HepG2 (cell line): ENCODE measurements around the gene DPEP1. TPM values are rescaled to one million over a fixed set of nuclear protein-coding genes. Genes with fewer than 3 reads are reported as not detected.

ENCODE experiments used
- ATF4 ChIP-seq, 2 experiments: fragments of 450-650 bp in 1 of 2; sonication (generic) in 1 of 2; formaldehyde crosslinking; IDR thresholded peaks; 2 replicates each; pipeline versions ENCODE4 v1.5.0 to v1.8.0; 2020 to 2022; ENCODE audit warnings: mild to moderate bottlenecking in 1 of 2, missing genetic modification reagents in 1 of 2
- DDIT3 ChIP-seq: sonication (generic); formaldehyde crosslinking; IDR thresholded peaks from 2 replicates; pipeline ENCODE4 v1.4.0; 2020; ENCODE audit warnings: mild to moderate bottlenecking, missing genetic modification reagents
- E2F2 ChIP-seq: sonication (generic); formaldehyde crosslinking; IDR thresholded peaks from 2 replicates; pipeline ENCODE4 v1.4.0; 2020; ENCODE audit warnings: missing genetic modification reagents, borderline replicate concordance
- HMGXB3 ChIP-seq: sonication (generic); formaldehyde crosslinking; IDR thresholded peaks from 2 replicates; pipeline ENCODE4 v1.4.0; 2020; ENCODE audit warnings: missing genetic modification reagents, borderline replicate concordance
- HMGXB4 ChIP-seq, 2 experiments: sonication (generic) in 1 of 2; formaldehyde crosslinking in 1 of 2; IDR thresholded peaks; 2 replicates each; pipeline versions ENCODE4 v1.4.0 to v1.6.1; 2018 to 2020; ENCODE audit warnings: missing genetic modification reagents in 2 of 2, borderline replicate concordance in 1 of 2, low read depth in 1 of 2, mild to moderate bottlenecking in 1 of 2, missing biosample characterization in 1 of 2
- HOXD1 ChIP-seq: sonication (generic); formaldehyde crosslinking; IDR thresholded peaks from 2 replicates; pipeline ENCODE4 v1.5.0; 2020; ENCODE audit warnings: missing genetic modification reagents
- IRX3 ChIP-seq: sonication (generic); formaldehyde crosslinking; IDR thresholded peaks from 2 replicates; pipeline ENCODE4 v1.8.1; 2023; ENCODE audit warnings: mild to moderate bottlenecking, low read depth, missing genetic modification reagents, borderline replicate concordance
- JUND ChIP-seq: sonication (generic); formaldehyde crosslinking; IDR thresholded peaks from 2 replicates; pipeline ENCODE4 v1.8.0; 2022; ENCODE audit warnings: mild to moderate bottlenecking, missing genetic modification reagents
- KAT8 ChIP-seq: IDR thresholded peaks from 2 replicates; pipeline ENCODE4 v1.6.1; 2016; ENCODE audit warnings: missing genetic modification reagents, missing compliant biosample characterization
- MBD4 ChIP-seq: IDR thresholded peaks from 2 replicates; pipeline ENCODE4 v1.6.1; 2012; ENCODE audit warnings: low read length, inconsistent platforms, borderline replicate concordance
- NPAS2 ChIP-seq: sonication (generic); formaldehyde crosslinking; IDR thresholded peaks from 2 replicates; pipeline ENCODE4 v1.8.0; 2022; ENCODE audit warnings: mild to moderate bottlenecking, missing genetic modification reagents, borderline replicate concordance
- PAWR ChIP-seq: sonication (generic); formaldehyde crosslinking; IDR thresholded peaks from 2 replicates; pipeline ENCODE4 v1.4.0; 2020; ENCODE audit warnings: missing genetic modification reagents, mild to moderate bottlenecking, borderline replicate concordance
- ZC3H4 ChIP-seq: sonication (generic); formaldehyde crosslinking; IDR thresholded peaks from 2 replicates; pipeline ENCODE4 v1.4.0; 2020; ENCODE audit warnings: missing genetic modification reagents, borderline replicate concordance
- ZNF30 ChIP-seq: sonication (generic); formaldehyde crosslinking; IDR thresholded peaks from 2 replicates; pipeline ENCODE4 v1.5.0; 2020; ENCODE audit warnings: mild to moderate bottlenecking, missing genetic modification reagents
- ZNF740 ChIP-seq: sonication (generic); formaldehyde crosslinking; IDR thresholded peaks from 2 replicates; pipeline ENCODE4 v1.4.0; 2020; ENCODE audit warnings: missing genetic modification reagents
- polyA plus RNA-seq, 8 experiments: library from polyadenylated mRNA; depleted of rRNA in 3 of 8; stranded (reverse) in 7 of 8; unstranded in 1 of 8; fragments of >200 nt; fragmentation: Illumina TruSeq in 4 of 8; extraction: Trizol in 4 of 8; gene quantifications; 2 replicates each; pipeline versions ENCODE4 v1.2.1 to v1.2.3, GENCODE V29; 2011 to 2016; ENCODE audit warnings: low read depth in 4 of 8, missing spikeins in 1 of 8, mixed read lengths in 1 of 8; ENCODE audit not compliant: insufficient read depth in 1 of 8
- total RNA-seq, 5 experiments: library from RNA; depleted of rRNA; stranded (reverse); fragments of >200 nt; fragmentation: Illumina TruSeq; extraction: Trizol; gene quantifications; 2 replicates each; pipeline ENCODE4 v1.2.3, GENCODE V29; 2016; ENCODE audit warnings: low read depth in 1 of 5

The DPEP1 gene
- total and polyA plus RNA-seq, 2 of the 13 experiments (the other 11 are each of a cell fraction or from before 2014, with no cell fraction given): 37.6 to 52.2 TPM

- TF ChIP-seq HMGXB3 (peak; percentile 86), ZNF740 (CRISPR knock-in tag) (peak; percentile 94), IRX3 (CRISPR knock-in tag) (peak; percentile 98), JUND (CRISPR knock-in tag) (peak; percentile 74), ATF4 (CRISPR knock-in tag; IDR thresholded peaks at IDR 0.05) (peak in 1 of 2 experiments; percentile 84; a peak in 2 of 4 replicates), ZC3H4 (CRISPR knock-in tag) (no peak), ZNF30 (CRISPR knock-in tag) (no peak), PAWR (CRISPR knock-in tag) (0 out of 2 replicates have a peak, but pooled peaks have one; percentile 68), NPAS2 (CRISPR knock-in tag) (peak; percentile 94), HOXD1 (CRISPR knock-in tag) (peak; percentile 97), HMGXB4 (CRISPR knock-in tag; IDR thresholded peaks at IDR 0.05; ENCODE audit: borderline replicate concordance in 1 of 2, low read depth in 1 of 2) (peak; percentile 90 to 92; a peak in 3 of 4 replicates), DDIT3 (CRISPR knock-in tag) (no peak), MBD4 (no peak), KAT8 (peak; percentile 96), E2F2 (CRISPR knock-in tag) (peak; percentile 99)
Measured at GRCh38 chr16:89687092-89687940, 73.9 kb downstream of the DPEP1 start (continued).
